Immature natural killer cell (primary cell): ENCODE data around the gene GGACT. TPM values are rescaled to one million over a fixed set of nuclear protein-coding genes. Genes with fewer than 3 reads are reported as not detected.

Experiments
- DNase-seq, 3 donors: peaks; one replicate each; pipeline ENCODE4 v3.0.0; 2022; ENCODE audit warnings: mixed read lengths in 1 of 3
- H3K27ac Mint-ChIP-seq, 6 donors: one replicate each; pipeline ENCODE4 v1.8.0; 2020; ENCODE audit warnings: mixed read lengths in 6 of 6, mild to moderate bottlenecking in 5 of 6, inconsistent platforms in 4 of 6, moderate library complexity in 3 of 6
- H3K27me3 Mint-ChIP-seq, 3 donors: one replicate each; pipeline ENCODE4 v1.8.0; 2020 to 2021; ENCODE audit warnings: low read depth in 3 of 3, mild to moderate bottlenecking in 3 of 3, mixed read lengths in 3 of 3, moderate library complexity in 3 of 3, inconsistent platforms in 1 of 3
- H3K36me3 Mint-ChIP-seq, 3 donors: one replicate each; pipeline ENCODE4 v1.8.0; 2020; ENCODE audit warnings: mixed read lengths in 3 of 3, inconsistent platforms in 2 of 3, mild to moderate bottlenecking in 2 of 3
- H3K4me1 Mint-ChIP-seq, 2 donors: one replicate each; pipeline ENCODE4 v1.8.0; 2020; ENCODE audit warnings: inconsistent platforms in 2 of 2, mild to moderate bottlenecking in 2 of 2, mixed read lengths in 2 of 2, moderate library complexity in 1 of 2
- H3K4me3 Mint-ChIP-seq, 5 donors: one replicate each; pipeline ENCODE4 v1.8.0; 2020; ENCODE audit warnings: mild to moderate bottlenecking in 5 of 5, mixed read lengths in 5 of 5, inconsistent platforms in 3 of 5, moderate library complexity in 3 of 5
- H3K9me3 Mint-ChIP-seq, 6 donors: one replicate each; pipeline ENCODE4 v1.8.0; 2020; ENCODE audit warnings: mild to moderate bottlenecking in 6 of 6, mixed read lengths in 6 of 6, inconsistent platforms in 4 of 6, moderate library complexity in 3 of 6
- polyA plus RNA-seq, 3 donors: library from polyadenylated mRNA; unstranded; fragments of 300-500 nt; fragmentation: Illumina TruSeq; gene quantifications; one replicate each; pipeline ENCODE4 v1.2.3, GENCODE V29; 2021

Gene GGACT
- polyA plus RNA-seq, 3 donors from 2014 or later = 10.4 to 13.0 (median 11.8) TPM

DNA sequence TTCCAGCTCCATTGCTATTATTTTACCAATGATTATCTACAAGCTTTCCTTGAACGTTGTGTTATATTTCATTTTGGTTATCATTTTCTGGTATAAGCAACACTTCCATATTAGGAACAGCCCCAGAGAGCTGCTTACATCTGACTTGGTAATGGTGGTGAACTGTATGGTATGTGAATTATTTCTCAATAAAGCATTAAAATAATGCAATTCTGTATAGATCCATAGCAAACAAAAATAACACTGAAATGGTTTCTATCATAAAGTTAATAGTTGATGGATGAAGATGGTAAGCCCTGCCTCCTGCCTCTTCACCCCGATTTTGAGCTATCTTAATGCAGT is 27.5 kb downstream of the GGACT start:
- H3K27ac Mint-ChIP-seq = no peak overlapping the region
- H3K4me1 Mint-ChIP-seq = no peaks in the 10 kb centered on the region
- H3K36me3 Mint-ChIP-seq = peaks cover 0 to 11% (median 8%) of the 10 kb centered on the region in 3 donors
- H3K9me3 Mint-ChIP-seq = no peaks in the 10 kb centered on the region
- no peak overlapping the region for H3K4me3 Mint-ChIP-seq
- peaks cover 0 to 3% (median 0%) of the 10 kb centered on the region in 3 donors for H3K27me3 Mint-ChIP-seq
- no peak for DNase-seq

DNA sequence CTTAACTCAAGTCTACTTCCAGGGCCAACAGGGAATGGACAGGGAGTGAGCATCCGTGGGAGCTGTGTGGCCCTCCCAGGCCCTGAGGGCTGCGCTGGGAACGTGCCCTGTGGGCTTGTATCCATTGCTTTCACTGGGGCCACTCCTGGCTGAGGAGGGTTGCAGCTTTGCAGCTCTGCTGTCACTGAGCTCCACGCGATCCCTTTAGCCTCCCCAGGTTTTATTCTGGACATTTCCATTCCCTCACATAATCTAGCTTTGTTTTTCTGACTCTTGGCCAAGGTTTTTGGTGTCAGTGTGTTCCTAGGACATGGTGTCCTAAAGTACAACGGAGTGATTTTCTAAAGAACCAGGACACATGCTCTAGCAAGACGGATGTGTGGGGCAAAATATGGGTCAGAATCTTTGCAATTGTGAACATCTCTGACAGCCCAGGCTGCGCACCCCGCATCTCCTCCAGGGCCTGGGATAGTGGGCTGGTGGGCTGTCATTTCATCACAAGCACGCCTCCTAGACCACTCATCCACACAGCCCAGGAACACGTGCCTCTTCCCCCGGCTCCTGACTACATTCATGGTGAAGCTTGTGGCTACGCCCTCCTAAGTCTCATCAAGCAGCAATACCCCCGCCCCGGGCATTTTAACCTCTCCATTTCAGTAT is 28.0 kb downstream of the GGACT start:
- H3K36me3 Mint-ChIP-seq = peaks cover 0 to 9% (median 5%) of the 10 kb centered on the region in 3 donors
- peaks cover 0 to 3% (median 0%) of the 10 kb centered on the region in 3 donors for H3K27me3 Mint-ChIP-seq
- DNase-seq = no peak
- H3K4me1 Mint-ChIP-seq = no peaks in the 10 kb centered on the region
- H3K27ac Mint-ChIP-seq = no peak overlapping the region
- H3K9me3 Mint-ChIP-seq = no peaks in the 10 kb centered on the region
- no peak overlapping the region for H3K4me3 Mint-ChIP-seq

DNA sequence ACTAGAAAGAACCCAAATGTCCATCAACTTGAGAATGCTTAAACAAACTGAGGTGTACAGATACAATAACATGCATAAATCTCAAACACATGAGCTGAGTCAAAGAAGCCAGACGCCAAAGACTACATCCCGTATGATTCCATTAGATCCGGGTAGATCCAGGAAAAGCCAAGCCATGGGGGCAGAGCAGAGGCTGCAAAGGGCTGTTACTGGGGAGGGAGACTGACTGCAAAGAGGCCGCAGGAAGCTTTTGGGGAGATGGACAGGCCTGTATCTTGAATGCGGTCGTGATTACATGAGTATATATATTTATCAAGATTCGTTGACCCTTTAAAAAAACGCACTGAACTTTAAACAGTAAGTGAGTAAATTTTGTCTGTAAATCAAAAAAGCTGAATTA is 28.7 kb downstream of the GGACT start:
- H3K4me3 Mint-ChIP-seq = no peak overlapping the region
- peaks cover 0 to 6% (median 3%) of the 10 kb centered on the region in 3 donors for H3K36me3 Mint-ChIP-seq
- H3K4me1 Mint-ChIP-seq = no peaks in the 10 kb centered on the region
- H3K27ac Mint-ChIP-seq = no peak overlapping the region
- H3K27me3 Mint-ChIP-seq = peaks cover 0 to 3% (median 0%) of the 10 kb centered on the region in 3 donors
- DNase-seq = no peak
- no peaks in the 10 kb centered on the region for H3K9me3 Mint-ChIP-seq

DNA sequence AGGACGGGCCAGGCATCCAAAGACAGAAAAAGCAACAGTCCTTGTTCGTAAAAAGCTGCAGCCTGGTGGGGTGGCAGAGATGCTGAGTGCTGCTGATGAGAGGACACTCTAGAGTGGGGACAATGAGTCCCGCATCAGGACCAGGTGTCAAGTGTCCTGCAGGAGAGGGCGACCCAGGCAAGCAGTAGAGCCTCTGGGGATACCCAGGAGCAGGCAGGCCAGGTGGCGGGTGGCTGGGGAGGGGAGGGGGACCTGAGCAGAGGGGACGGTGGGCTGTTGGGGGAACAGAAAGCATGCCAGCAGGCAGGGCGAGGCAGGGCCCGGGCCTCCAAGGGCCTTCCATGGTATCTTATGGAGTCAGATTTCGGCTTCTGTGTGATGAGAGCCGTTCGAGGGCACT is 35.8 kb downstream of the GGACT start:
- no peak for DNase-seq
- Mint-ChIP-seq H3K4me1 (peaks cover 0 to 5% of the 10 kb centered on the region in 2 donors), H3K9me3 (no peaks in the 10 kb centered on the region), H3K27ac (no peak overlapping the region), H3K27me3 (peaks cover 0 to 2% (median 0%) of the 10 kb centered on the region in 3 donors), H3K36me3 (peaks cover 0 to 11% (median 0%) of the 10 kb centered on the region in 3 donors), H3K4me3 (no peak overlapping the region)

DNA sequence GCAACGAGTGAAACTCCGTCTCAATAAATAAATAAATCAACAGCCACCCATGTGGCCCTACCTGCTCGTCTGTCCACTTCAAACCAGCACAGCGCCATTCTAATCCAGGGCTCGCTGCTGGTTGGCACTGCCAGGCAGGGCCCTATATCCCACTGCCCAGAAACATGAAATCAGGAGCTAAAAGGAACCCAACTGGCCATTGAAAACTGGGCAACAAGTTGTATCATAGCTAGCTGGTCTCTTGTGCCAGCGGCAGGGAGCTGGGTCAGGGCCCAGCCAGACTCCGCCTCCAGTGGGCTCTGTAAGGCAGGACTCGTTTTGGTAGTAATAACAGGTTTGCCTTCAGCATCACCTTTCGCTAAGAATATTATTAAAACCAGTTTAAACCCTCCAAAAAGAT is 39.3 kb downstream of the GGACT start:
- Mint-ChIP-seq H3K27ac (no peak overlapping the region), H3K4me1 (peaks cover 0 to 5% of the 10 kb centered on the region in 2 donors), H3K9me3 (peaks cover 0 to 2% (median 0%) of the 10 kb centered on the region in 6 donors), H3K36me3 (peaks cover 0 to 3% (median under 1%) of the 10 kb centered on the region in 3 donors), H3K4me3 (no peak overlapping the region), H3K27me3 (no peaks in the 10 kb centered on the region)
- no peak for DNase-seq

DNA sequence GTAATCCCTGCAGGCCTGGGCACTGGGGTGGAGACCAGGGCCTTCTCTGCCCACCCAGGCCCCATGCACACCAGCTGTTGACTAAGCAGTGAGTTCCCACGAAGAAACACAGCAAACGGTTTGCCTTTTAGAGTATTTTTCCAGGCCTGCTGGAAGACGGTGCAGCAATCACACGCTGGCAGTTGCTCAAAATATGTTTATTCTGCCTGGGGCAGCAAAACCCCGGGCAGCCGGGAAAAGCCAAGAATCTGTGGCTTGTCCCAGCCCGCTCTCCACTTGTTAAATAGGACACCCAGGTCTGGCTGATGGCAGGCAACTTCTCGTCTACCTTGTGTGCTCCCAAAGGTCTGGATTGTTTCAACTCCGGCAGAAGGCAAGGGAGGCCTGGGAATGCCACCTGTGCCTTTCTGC is 40.8 kb downstream of the GGACT start:
- no peak overlapping the region for H3K27ac Mint-ChIP-seq

DNA sequence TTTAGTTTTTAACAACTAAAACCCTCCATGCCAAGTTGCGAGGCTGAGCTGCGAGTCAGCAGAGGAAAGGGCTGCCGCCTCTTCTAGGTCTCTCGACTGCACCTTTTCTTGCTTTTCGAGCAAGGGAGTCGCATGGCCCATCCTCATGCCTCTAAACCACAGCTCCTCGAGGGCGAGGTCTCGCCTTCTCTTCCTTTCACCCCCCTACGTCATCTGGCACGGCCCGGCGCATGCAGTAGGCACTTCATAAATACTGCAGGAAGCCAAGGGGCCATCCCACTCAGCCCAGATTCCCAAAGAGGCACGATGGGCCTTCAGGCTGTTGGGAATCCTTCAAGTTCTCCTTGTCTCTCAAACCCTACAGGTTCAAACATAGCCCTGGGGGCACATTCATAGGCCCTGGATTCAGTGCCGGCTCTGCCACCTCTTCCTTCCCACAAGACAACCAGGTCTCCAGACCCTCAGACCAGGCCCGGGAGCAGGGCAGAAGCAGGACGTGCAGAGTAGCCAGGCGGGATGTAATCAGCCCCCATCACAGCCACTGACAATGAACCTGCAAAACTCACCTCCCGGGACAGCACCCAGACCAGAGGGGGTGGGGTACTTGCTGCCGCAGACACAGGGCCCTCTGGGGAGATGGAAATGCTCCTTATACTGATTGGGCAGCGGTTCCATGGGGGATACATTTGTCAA is 41.7 kb downstream of the GGACT start:
- Mint-ChIP-seq H3K36me3 (peaks cover 0 to 3% (median 0%) of the 10 kb centered on the region in 3 donors), H3K4me1 (peaks cover 3 to 12% of the 10 kb centered on the region in 2 donors), H3K27ac (no peak overlapping the region), H3K27me3 (no peaks in the 10 kb centered on the region), H3K4me3 (no peak overlapping the region), H3K9me3 (peaks cover 0 to 2% (median 0%) of the 10 kb centered on the region in 6 donors)
- no peak for DNase-seq

More for the DNA sequence above, 40.8 kb downstream of the GGACT start:
- Mint-ChIP-seq H3K27me3 (no peaks in the 10 kb centered on the region), H3K36me3 (peaks cover 0 to 3% (median 0%) of the 10 kb centered on the region in 3 donors), H3K9me3 (peaks cover 0 to 2% (median 0%) of the 10 kb centered on the region in 6 donors), H3K4me3 (no peak overlapping the region), H3K4me1 (peaks cover 1 to 8% of the 10 kb centered on the region in 2 donors)
- DNase-seq = no peak

DNA sequence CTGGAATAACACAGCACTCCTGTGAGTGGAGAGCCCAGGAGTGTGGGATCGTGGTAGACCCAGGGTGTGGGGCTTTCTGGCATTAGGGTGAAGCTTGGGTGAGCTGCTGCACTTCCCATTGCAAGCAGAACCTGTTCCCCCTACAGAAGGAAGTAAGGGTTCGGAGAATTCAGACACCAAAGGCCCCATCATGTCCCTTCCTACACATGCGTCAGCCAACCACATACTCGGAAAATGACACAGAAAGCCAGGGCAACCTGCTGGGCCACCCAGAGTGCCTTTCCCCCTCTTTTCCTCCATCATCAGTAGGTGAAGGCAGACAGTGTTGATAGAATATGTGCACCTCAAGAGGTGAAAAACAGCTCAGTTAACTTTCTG is 42.9 kb downstream of the GGACT start:
- Mint-ChIP-seq H3K4me3 (no peak overlapping the region), H3K36me3 (peaks cover 0 to 5% (median 3%) of the 10 kb centered on the region in 3 donors), H3K27ac (peak overlapping the region in 1 of 6 donors; percentile 34), H3K9me3 (peaks cover 0 to 2% (median 0%) of the 10 kb centered on the region in 6 donors), H3K4me1 (peaks cover 3 to 12% of the 10 kb centered on the region in 2 donors), H3K27me3 (no peaks in the 10 kb centered on the region)
- DNase-seq = no peak

DNA sequence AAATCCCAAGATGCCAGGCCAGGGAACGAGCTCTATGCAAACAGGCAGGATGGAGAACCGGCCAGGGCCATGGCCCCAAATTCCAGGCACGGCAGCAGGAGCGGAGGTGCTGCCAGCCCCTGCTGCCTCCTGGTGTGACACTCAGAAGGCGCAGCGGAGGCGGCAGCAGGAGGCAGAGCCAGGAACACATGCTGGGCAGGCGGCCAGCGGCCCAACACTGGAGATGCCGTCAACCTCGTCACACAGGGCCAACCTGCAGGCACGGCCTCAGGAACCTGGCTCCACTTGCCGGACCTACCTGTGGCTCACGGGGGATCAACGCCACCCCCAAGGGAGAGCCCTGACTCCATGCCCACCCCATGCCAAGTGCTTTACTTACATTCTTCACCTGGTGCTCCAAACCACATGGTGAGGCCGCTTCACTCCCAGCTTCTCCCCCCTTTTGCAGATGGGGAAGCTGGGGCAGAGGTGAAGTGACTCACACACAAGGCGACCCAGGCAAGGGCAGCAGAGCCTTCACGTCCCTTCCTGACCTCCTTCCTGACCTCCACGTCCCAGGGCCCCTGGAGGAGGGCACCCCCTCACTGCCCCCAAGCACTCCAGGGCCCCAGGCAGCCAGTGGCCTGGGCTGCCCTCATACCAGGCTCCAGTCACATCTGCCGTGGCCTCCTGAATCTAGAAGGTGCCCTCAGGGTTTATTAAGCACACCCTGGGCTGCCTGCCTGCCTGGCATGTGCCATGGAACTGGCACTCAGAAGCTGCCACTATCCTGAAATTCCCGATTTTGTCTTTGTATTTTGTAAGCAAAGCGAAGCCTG is 43.5 kb downstream of the GGACT start:
- Mint-ChIP-seq H3K4me1 (peaks cover 3 to 12% of the 10 kb centered on the region in 2 donors), H3K36me3 (peaks cover 3 to 8% (median 6%) of the 10 kb centered on the region in 3 donors), H3K27ac (no peak overlapping the region), H3K27me3 (no peaks in the 10 kb centered on the region), H3K9me3 (peaks cover 0 to 2% (median 0%) of the 10 kb centered on the region in 6 donors), H3K4me3 (no peak overlapping the region)
- no peak for DNase-seq

DNA sequence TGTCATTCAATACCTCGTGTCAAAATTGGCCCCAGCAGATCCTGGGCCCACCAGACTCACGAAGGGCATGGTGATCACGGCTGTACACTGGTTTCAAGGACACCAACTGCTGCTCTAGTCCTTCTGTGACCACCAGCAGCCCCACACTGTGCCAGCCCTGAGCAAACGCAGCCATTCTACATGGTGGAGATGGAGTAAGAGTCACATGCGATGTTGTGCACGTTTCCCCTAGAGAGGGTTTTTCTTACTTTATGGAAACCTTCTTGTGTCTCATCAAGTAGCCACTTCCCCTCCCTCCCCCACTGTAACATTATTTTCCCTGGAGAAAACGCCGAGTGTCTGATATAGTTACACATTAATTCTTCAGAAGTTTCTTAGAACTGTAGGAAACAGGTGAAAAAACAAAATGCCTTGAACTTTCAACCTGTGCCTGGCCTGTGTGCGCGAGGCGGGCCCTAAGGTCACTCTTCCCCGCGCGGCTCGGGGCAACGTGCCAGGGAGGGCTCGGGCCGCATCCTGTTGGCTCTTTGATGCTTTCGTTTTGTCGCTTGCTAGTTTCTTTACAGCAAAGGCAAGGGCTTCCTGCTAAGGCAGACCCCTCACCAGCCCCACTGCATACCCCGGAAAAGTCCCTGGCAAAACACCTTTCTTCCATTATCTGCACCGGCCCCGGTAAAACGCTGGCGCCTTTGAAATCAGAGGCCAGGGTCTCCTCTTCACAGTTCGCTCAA is 44.6 kb downstream of the GGACT start:
- no peak overlapping the region for H3K27ac Mint-ChIP-seq
- H3K4me3 Mint-ChIP-seq = peak overlapping the region in 1 of 5 donors; percentile 24
- peaks cover 3 to 12% of the 10 kb centered on the region in 2 donors for H3K4me1 Mint-ChIP-seq
- H3K36me3 Mint-ChIP-seq = peaks cover 7 to 12% (median 8%) of the 10 kb centered on the region in 3 donors
- peaks cover 0 to 2% (median 0%) of the 10 kb centered on the region in 6 donors for H3K9me3 Mint-ChIP-seq
- no peaks in the 10 kb centered on the region for H3K27me3 Mint-ChIP-seq
- no peak for DNase-seq

DNA sequence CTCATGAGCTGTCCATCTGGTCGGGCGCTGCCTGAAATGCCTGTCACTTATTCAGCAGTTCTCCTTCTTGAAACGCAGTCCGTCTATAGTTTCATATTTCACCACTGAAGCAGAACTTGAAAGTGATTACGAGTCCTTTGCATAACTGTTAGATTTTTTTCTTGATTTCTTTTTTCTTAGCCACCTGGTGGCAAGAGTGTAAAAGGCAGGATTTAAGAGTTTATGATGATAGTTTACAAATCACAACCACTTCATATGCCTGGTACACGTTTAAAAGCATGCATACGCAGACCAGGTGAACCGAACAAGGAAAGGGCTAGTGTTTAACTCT is 45.8 kb downstream of the GGACT start:
- Mint-ChIP-seq H3K27ac (no peak overlapping the region), H3K4me3 (peak overlapping the region in 1 of 5 donors; percentile 38), H3K9me3 (peaks cover 0 to 2% (median 0%) of the 10 kb centered on the region in 6 donors), H3K4me1 (peaks cover 3 to 12% of the 10 kb centered on the region in 2 donors), H3K27me3 (no peaks in the 10 kb centered on the region), H3K36me3 (peaks cover 7 to 12% (median 8%) of the 10 kb centered on the region in 3 donors)
- peak in 2 of 3 donors; percentile 12 to 23 for DNase-seq

DNA sequence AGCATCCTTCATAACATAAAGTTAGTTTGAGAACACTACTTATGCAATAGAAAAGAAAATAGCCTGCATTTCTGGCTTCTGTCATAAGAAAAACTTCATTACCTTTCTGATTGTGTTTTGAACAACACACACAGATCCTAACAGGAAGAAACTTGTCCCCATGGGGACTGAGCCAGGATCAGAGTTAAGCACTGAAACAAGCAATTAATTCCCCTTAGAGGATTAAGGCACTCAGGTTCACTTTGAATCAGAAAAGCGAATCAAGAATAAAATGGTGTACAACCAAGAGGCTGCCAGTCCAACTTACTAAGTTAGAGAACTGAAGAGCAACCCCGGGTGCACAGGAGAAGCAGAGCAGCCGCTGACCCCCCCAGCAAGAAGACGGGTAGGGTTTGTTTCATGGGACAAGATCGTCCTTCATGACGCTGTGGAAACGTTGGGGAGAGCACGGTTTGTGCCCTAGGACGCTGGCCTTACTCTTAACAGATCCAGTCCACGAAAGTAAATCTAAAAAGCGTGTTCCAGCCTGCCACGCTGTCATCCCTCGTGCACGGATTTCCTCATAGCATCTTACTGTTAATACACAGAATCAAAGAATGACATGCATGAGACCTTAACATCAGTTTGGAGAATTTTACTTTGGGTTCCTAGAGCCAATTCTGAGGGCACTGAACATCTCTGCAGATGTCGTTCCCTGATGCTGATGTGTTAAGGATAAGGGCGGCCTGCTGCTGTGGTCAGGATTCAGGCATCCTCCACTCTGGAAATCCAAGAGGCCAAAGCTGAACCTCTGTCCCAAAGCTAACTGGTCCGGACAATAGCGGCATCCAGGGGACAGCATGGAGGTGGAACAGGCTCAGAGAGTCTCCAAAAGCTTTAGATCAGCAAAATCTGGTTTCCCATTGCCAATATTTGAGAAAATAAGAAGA is 46.4 kb downstream of the GGACT start:
- Mint-ChIP-seq H3K4me1 (peaks cover 5 to 12% of the 10 kb centered on the region in 2 donors), H3K27me3 (no peaks in the 10 kb centered on the region), H3K36me3 (peaks cover 12 to 13% (median 13%) of the 10 kb centered on the region in 3 donors), H3K27ac (no peak overlapping the region), H3K4me3 (no peak overlapping the region), H3K9me3 (peaks cover 0 to 2% (median 0%) of the 10 kb centered on the region in 6 donors)
- DNase-seq = no peak
